HG02870 (cell line): ENCODE measurements around the gene CSTB.

Source experiments
- ATAC-seq: cut with Tn5 transposase; IDR thresholded peaks from one replicate; pipeline ENCODE4 v1.9.1; 2021; ENCODE audit warnings: mild to moderate bottlenecking, moderate library complexity; ENCODE audit not compliant: unreplicated experiment

CSTB gene

GRCh38 chr21:43769325-43769958, 6.7 kb downstream of the CSTB start:
- ATAC-seq, result no peak

DNA sequence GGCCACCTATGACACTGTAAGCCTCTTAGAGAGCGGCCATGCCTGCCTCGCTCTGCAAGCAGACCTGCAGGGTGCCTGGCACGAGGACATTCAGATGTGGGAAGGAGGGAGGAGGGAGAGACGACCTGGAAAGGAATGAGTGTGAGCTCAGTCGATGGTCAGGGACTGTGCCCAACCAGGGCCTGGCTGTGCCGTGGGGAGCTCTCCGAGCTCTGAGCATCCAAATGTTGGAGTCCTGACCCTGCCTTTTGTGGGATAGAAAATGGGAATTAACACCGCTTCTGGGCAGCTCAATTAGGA, 7.3 kb downstream of the CSTB start:
- no peak for ATAC-seq

- no peak for ATAC-seq
Measured at GRCh38 chr21:43767984-43768867, 7.9 kb downstream of the CSTB start.

DNA sequence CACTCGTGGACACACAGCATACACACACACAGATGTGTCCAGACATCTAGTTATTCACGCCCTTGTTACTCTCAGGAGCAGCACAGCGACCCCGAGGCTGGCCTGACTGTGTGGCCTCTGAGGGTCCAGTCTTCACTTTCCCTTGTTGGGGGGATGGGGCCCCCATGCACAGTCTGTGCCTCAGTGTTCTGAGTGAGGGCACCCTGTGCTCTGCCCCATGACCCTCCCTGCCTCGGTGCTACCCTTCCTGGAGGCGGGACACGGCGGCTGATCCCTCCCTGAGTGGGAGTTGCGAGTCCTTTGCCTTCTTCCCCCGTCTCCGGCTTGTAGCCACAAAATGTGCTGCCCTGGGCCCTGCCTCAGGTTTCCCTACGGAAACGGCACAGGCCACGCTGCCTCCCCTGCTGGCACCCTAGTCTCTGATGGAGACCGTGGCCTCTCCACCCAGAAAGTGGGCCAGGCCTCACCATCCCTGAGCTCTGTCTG, 8.6 kb downstream of the CSTB start:
- no peak for ATAC-seq

- ATAC-seq, result no peak
Measured at GRCh38 chr21:43766734-43767497, 9.2 kb downstream of the CSTB start.

- ATAC-seq, result no peak
Measured at GRCh38 chr21:43764576-43765495, 11.3 kb downstream of the CSTB start.

DNA sequence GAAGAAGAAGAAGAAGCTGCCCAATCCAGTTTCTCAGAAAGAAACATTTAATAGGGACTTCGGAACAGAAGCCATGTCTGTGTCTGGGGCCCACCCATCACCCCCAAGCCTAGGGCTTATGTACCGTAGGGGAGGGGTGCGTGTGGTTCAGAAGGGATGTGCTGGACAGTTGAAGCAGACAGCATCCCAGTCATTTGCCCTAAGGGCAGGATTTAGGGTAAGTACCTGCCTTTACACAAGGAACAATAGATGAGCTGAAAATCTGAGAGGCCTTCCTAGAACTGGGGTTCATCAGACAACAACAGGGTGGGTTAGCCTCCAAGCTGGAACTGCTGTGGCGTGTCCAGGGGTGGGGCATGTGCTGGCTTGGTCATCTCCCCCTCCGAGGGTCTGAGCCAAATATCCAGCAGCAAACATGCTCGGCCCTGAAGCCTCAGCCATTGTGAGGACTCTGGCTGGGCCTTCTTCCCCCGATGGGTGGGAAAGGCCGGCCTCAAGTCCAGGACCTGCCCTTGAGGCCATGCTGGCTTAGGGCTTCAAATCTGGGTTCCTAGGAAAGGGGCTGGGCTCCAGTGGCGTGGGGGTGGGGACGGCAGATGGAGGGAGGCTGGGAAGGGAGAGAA, 12.1 kb downstream of the CSTB start:
- ATAC-seq, result no peak

- ATAC-seq, result no peak
Measured at GRCh38 chr21:43762303-43763128, 13.6 kb downstream of the CSTB start.

DNA sequence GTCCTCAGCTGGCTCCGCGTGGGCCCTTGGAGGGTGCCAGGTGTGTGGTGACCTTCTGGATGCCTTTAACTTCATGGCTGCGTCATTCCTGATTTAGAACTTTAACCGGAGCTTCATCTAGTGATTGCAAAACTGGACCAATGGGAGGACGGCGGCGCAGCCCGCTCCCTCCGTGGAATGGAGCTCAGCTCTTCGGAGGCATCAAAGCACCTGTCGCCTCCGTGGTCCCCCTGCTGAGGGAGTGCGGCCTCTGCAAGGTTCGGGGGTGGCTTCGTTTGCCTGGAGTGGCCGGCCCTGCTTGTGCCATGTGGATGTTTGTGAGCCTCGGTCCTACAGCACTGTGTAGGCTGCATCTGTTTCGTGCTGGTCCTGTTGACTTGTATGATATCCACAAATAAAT, 14.2 kb downstream of the CSTB start:
- ATAC-seq, result no peak

DNA sequence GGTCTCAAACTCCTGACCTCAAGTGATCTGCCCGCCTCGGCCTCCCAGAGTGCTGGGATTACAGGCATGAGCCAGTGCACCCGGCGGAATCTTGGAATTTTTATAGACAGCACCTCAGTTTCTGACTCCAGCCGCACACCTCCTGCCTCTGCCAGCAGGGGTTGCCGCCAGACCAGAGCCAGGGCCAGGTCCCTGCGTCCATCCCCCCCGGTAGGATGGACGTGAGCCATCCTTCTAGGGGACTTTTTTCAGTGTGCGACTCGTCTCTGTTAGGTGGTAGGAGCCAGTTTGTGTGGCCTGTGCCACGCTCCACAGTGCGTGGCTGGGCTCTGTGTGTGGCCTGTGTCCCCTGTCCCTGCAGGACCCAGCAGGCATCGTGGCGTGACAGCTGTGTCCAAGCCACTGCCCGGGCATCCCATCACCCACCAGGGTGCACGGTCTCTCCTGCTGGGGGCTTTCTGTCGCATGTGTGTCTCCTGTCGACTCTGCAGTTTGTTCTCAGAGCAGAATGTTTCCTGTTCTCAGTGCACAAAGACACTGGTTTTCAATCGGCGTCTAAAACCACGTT, 15.6 kb downstream of the CSTB start:
- no peak for ATAC-seq

- ATAC-seq, result no peak
Measured at GRCh38 chr21:43759651-43760050, 16.5 kb downstream of the CSTB start.

DNA sequence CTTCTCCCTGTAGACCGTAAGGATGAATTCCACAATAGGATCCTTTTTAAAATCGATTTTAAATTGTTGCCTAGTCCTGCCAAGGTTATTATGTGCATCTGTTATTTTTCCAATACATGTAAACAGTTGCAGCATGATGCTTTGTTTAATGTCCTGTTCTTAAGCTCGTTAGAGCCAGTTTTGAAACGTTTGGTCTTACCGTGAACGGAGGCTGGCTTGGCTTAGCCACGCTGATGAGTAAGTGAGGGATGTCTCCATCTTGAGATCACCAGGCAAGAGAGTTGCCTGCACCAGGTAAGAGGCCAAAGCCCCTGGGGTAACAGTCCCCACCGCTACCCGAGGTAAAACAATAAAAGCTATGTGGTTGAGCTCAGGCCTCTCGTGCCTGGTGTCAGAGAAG, 17.3 kb downstream of the CSTB start:
- no peak for ATAC-seq

GRCh38 chr21:43758111-43758641, 17.9 kb downstream of the CSTB start:
- ATAC-seq, result no peak

GRCh38 chr21:43757601-43758000, 18.5 kb downstream of the CSTB start:
- no peak for ATAC-seq

- no peak for ATAC-seq
Measured at GRCh38 chr21:43755820-43756594, 20.1 kb downstream of the CSTB start.

GRCh38 chr21:43754948-43755781, 20.9 kb downstream of the CSTB start:
- ATAC-seq, result no peak

DNA sequence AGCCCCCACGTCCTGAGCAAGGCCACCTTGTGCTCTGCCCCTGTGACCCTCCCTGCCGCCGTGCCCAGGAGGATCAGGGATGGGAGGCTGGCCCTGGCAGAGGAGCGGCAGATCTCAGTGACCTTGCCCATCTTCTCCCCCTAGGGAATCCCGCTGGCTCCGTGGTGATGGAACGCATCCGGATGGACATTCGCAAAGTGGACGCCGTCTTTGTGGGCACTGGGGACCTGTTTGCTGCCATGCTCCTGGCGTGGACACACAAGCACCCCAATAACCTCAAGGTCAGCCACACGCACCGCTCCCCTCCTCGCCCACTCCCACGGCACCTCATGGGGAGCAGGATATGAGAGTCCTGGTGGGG, 22.7 kb downstream of the CSTB start:
- ATAC-seq, result no peak
